Skeletal muscle tissue (tissue), 4 donors: ENCODE measurements around the gene TSC1. TPM values are rescaled to one million over a fixed set of nuclear protein-coding genes. Genes with fewer than 3 reads are reported as not detected.

Source experiments
- H3K27ac ChIP-seq: one replicate; pipeline ENCODE4 v1.7.0; 2013; ENCODE audit warnings: mild to moderate bottlenecking, low read depth, low read length, inconsistent platforms
- H3K27me3 ChIP-seq, 3 donors: one replicate each; pipeline ENCODE4 v1.7.0; 2013; ENCODE audit warnings: low read length in 3 of 3; ENCODE audit not compliant: control insufficient read depth in 3 of 3, insufficient read depth in 3 of 3
- H3K36me3 ChIP-seq, 3 donors: one replicate each; pipeline ENCODE4 v1.7.0; 2013; ENCODE audit warnings: low read length in 3 of 3; ENCODE audit not compliant: control insufficient read depth in 3 of 3, insufficient read depth in 3 of 3
- H3K4me1 ChIP-seq, 3 donors: one replicate each; pipeline ENCODE4 v1.7.0; 2013; ENCODE audit warnings: low read length in 3 of 3, mild to moderate bottlenecking in 3 of 3; ENCODE audit not compliant: control insufficient read depth in 3 of 3, insufficient read depth in 3 of 3
- H3K4me3 ChIP-seq, 3 donors: one replicate each; pipeline ENCODE4 v1.7.0; 2013; ENCODE audit warnings: low read length in 3 of 3
- H3K9ac ChIP-seq, 3 donors: one replicate each; pipeline ENCODE4 v1.7.0; 2013; ENCODE audit warnings: low read length in 3 of 3, mild to moderate bottlenecking in 3 of 3, moderate library complexity in 2 of 3, low read depth in 1 of 3
- H3K9me3 ChIP-seq, 3 donors: one replicate each; pipeline ENCODE4 v1.7.0; 2013; ENCODE audit warnings: low read length in 3 of 3; ENCODE audit not compliant: control insufficient read depth in 3 of 3
- total RNA-seq: library from RNA; depleted of rRNA; stranded (reverse); fragments of >200 nt; gene quantifications from one replicate; pipeline ENCODE4 v1.2.3, GENCODE V29; 2014
- donor health status: Osteomylitis.

TSC1 gene
- total RNA-seq, 1 donor from 2014 or later = 23.0 TPM

GRCh38 chr9:132876849-132877248 is 67.6 kb downstream of the TSC1 start:
- H3K27ac ChIP-seq = no peak overlapping the region
- H3K36me3 ChIP-seq = no peaks in the 10 kb centered on the region
- peaks cover 0 to 18% (median 7%) of the 10 kb centered on the region in 3 donors for H3K27me3 ChIP-seq
- no peak overlapping the region for H3K4me3 ChIP-seq
- no peaks in the 10 kb centered on the region for H3K9me3 ChIP-seq
- H3K9ac ChIP-seq = no peak overlapping the region
- peaks cover 0 to 3% (median 3%) of the 10 kb centered on the region in 3 donors for H3K4me1 ChIP-seq

GRCh38 chr9:132875159-132875558 is 69.3 kb downstream of the TSC1 start:
- Histone ChIP-seq H3K27ac (no peak overlapping the region), H3K4me1 (peaks cover 0 to 3% (median 3%) of the 10 kb centered on the region in 3 donors), H3K9me3 (no peaks in the 10 kb centered on the region), H3K36me3 (no peaks in the 10 kb centered on the region), H3K4me3 (no peak overlapping the region), H3K9ac (no peak overlapping the region), H3K27me3 (peaks cover 0 to 18% (median 7%) of the 10 kb centered on the region in 3 donors)

DNA sequence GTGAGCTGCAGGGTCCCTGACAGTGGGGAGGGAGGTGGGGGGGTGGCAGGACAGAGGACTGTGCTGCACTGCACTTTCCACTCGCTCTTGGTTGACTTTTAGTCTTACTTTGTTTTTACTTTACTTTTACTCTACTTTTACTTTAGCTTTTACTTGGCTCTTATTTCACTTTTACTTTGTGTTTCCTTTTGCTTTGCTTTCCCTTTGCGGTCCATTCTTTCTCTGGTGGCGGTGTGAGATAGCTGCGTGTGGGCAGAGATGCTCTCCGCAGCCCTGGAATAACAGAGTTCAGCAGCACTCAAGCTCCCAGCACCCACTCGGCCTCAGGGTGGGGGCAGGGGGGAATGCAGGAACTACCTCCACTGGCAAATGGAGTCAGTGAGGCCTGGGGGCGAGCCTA is 71.0 kb downstream of the TSC1 start:
- H3K27ac ChIP-seq = no peak overlapping the region
- no peaks in the 10 kb centered on the region for H3K36me3 ChIP-seq
- peaks cover 0 to 10% (median 7%) of the 10 kb centered on the region in 3 donors for H3K27me3 ChIP-seq
- H3K4me3 ChIP-seq = no peak overlapping the region
- H3K9me3 ChIP-seq = no peaks in the 10 kb centered on the region
- H3K4me1 ChIP-seq = peaks cover 0 to 3% (median 3%) of the 10 kb centered on the region in 3 donors
- H3K9ac ChIP-seq = no peak overlapping the region

DNA sequence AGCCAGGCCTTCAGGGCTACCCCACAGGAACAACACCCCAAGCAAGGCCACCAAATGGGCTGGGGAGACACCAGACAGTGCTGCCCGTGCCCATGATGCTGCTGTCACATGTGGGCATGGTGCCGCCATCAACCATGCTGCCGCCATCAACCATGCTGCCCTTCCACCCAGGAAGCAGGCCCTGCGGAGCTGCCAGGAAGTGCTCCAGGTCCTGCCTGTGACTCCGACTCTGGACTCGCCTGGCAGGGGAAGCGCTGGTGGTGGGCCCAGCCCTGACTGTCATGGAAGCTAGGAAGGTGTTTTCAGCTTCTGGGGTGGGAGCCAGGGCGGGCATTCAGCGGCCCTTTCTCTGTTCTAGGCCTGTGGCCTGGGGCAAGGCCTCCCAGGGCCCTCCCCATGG is 75.2 kb downstream of the TSC1 start:
- no peak overlapping the region for H3K27ac ChIP-seq
- H3K36me3 ChIP-seq = no peaks in the 10 kb centered on the region
- H3K4me3 ChIP-seq = no peak overlapping the region
- H3K9me3 ChIP-seq = no peaks in the 10 kb centered on the region
- no peaks in the 10 kb centered on the region for H3K4me1 ChIP-seq
- H3K9ac ChIP-seq = no peak overlapping the region
- peaks cover 0 to 2% (median 0%) of the 10 kb centered on the region in 3 donors for H3K27me3 ChIP-seq

- Histone ChIP-seq H3K4me1 (no peaks in the 10 kb centered on the region), H3K27ac (no peak overlapping the region), H3K9ac (no peak overlapping the region), H3K27me3 (peaks cover 0 to 5% (median 0%) of the 10 kb centered on the region in 3 donors), H3K4me3 (no peak overlapping the region), H3K36me3 (no peaks in the 10 kb centered on the region), H3K9me3 (no peaks in the 10 kb centered on the region)
Measured at GRCh38 chr9:132866898-132867297, 77.5 kb downstream of the TSC1 start.

DNA sequence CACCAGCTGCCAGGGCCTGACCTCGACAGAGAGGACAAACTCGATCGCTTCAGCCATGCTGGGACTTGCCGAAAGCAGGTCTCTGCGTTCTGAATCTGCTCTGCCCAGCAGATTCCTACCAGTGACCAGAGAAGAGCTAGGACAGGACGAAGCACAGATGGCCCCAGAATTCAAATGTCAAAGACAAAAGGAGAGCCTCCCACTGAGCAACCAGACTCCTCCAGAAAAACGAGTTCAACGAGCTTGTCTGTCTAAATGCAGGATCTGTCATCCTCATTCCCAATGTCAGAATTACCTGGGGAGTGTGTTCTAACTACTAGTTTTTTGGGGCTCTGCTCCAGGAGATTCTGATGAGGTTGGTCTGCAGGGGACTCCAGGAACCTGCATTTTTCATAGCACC is 79.7 kb downstream of the TSC1 start:
- H3K27me3 ChIP-seq = peaks cover 0 to 5% (median 0%) of the 10 kb centered on the region in 3 donors

DNA sequence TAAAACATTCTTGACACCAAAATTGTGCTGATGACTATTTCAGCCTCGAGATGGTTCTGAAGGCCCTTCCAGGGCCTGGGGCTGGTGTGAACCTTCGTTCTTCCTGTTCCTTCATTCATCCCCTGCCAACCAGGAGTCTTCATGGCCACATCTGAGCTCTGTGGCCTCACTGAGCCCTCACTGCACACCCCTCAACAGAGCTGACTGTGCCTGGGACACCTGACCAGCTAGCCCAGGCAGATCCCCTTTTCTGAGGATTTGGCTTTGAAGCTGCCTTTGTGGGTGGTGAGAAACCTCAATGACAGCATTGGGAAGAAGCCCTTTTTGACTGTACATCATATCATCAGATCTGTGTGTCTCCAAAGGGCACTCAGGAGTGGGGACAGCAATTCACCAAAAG is 80.1 kb downstream of the TSC1 start:
- Histone ChIP-seq H3K27me3 (peaks cover 0 to 5% (median 0%) of the 10 kb centered on the region in 3 donors), H3K4me1 (no peaks in the 10 kb centered on the region), H3K36me3 (no peaks in the 10 kb centered on the region), H3K27ac (no peak overlapping the region), H3K9me3 (no peaks in the 10 kb centered on the region), H3K4me3 (no peak overlapping the region), H3K9ac (no peak overlapping the region)

More for the DNA sequence above, 79.7 kb downstream of the TSC1 start:
- no peaks in the 10 kb centered on the region for H3K4me1 ChIP-seq
- no peaks in the 10 kb centered on the region for H3K36me3 ChIP-seq
- no peak overlapping the region for H3K9ac ChIP-seq
- no peaks in the 10 kb centered on the region for H3K9me3 ChIP-seq
- H3K27ac ChIP-seq = no peak overlapping the region
- no peak overlapping the region for H3K4me3 ChIP-seq

- H3K4me1 ChIP-seq = peaks cover 0 to 6% (median 2%) of the 10 kb centered on the region in 3 donors
- peaks cover 0 to 8% (median 0%) of the 10 kb centered on the region in 3 donors for H3K27me3 ChIP-seq
- no peak overlapping the region for H3K4me3 ChIP-seq
- H3K27ac ChIP-seq = no peak overlapping the region
- H3K9ac ChIP-seq = no peak overlapping the region
- H3K36me3 ChIP-seq = no peaks in the 10 kb centered on the region
- no peaks in the 10 kb centered on the region for H3K9me3 ChIP-seq
Measured at GRCh38 chr9:132863096-132863495, 81.3 kb downstream of the TSC1 start.

GRCh38 chr9:132862533-132862932 is 81.9 kb downstream of the TSC1 start:
- H3K4me3 ChIP-seq = no peak overlapping the region
- no peaks in the 10 kb centered on the region for H3K36me3 ChIP-seq
- H3K9me3 ChIP-seq = no peaks in the 10 kb centered on the region
- H3K9ac ChIP-seq = no peak overlapping the region
- H3K27me3 ChIP-seq = peaks cover 0 to 11% (median 0%) of the 10 kb centered on the region in 3 donors
- no peak overlapping the region for H3K27ac ChIP-seq
- peaks cover 0 to 11% (median 4%) of the 10 kb centered on the region in 3 donors for H3K4me1 ChIP-seq

GRCh38 chr9:132861666-132862065 is 82.8 kb downstream of the TSC1 start:
- H3K4me3 ChIP-seq = no peak overlapping the region
- no peak overlapping the region for H3K9ac ChIP-seq
- no peaks in the 10 kb centered on the region for H3K9me3 ChIP-seq
- H3K27me3 ChIP-seq = peaks cover 0 to 13% (median 0%) of the 10 kb centered on the region in 3 donors
- H3K4me1 ChIP-seq = peaks cover 0 to 19% (median 8%) of the 10 kb centered on the region in 3 donors
- no peak overlapping the region for H3K27ac ChIP-seq
- no peaks in the 10 kb centered on the region for H3K36me3 ChIP-seq
